Fibroblast of the aortic adventitia (primary cell): ENCODE data around the gene SLC47A1. TPM values are rescaled to one million over a fixed set of nuclear protein-coding genes. Genes with fewer than 3 reads are reported as not detected.

Source experiments
- DNase-seq: peaks from one replicate; pipeline ENCODE4 v3.0.0-alpha.2; 2010; ENCODE audit warnings: low read depth
- H3K4me3 ChIP-seq: 2 replicates; pipeline ENCODE4 v1.5.1; 2011; ENCODE audit warnings: low read depth, mild to moderate bottlenecking, control low read depth, low read length, moderate library complexity
- total RNA-seq: library from RNA; depleted of rRNA; stranded (reverse); fragments of >200 nt; gene quantifications from 2 replicates; pipeline ENCODE4 v1.2.3, GENCODE V29; 2012; ENCODE audit warnings: low replicate concordance
- TF ChIP-seq, protein P1 (sequence below): IDR thresholded peaks from 2 replicates; pipeline ENCODE4 v1.5.1; 2011; ENCODE audit warnings: mild to moderate bottlenecking, low read length, control low read depth, inconsistent platforms; ENCODE audit not compliant: insufficient read depth

The SLC47A1 gene, protein sequence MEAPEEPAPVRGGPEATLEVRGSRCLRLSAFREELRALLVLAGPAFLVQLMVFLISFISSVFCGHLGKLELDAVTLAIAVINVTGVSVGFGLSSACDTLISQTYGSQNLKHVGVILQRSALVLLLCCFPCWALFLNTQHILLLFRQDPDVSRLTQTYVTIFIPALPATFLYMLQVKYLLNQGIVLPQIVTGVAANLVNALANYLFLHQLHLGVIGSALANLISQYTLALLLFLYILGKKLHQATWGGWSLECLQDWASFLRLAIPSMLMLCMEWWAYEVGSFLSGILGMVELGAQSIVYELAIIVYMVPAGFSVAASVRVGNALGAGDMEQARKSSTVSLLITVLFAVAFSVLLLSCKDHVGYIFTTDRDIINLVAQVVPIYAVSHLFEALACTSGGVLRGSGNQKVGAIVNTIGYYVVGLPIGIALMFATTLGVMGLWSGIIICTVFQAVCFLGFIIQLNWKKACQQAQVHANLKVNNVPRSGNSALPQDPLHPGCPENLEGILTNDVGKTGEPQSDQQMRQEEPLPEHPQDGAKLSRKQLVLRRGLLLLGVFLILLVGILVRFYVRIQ
- total RNA-seq: 0.27 and 0.65 TPM in 2 replicates

DNA sequence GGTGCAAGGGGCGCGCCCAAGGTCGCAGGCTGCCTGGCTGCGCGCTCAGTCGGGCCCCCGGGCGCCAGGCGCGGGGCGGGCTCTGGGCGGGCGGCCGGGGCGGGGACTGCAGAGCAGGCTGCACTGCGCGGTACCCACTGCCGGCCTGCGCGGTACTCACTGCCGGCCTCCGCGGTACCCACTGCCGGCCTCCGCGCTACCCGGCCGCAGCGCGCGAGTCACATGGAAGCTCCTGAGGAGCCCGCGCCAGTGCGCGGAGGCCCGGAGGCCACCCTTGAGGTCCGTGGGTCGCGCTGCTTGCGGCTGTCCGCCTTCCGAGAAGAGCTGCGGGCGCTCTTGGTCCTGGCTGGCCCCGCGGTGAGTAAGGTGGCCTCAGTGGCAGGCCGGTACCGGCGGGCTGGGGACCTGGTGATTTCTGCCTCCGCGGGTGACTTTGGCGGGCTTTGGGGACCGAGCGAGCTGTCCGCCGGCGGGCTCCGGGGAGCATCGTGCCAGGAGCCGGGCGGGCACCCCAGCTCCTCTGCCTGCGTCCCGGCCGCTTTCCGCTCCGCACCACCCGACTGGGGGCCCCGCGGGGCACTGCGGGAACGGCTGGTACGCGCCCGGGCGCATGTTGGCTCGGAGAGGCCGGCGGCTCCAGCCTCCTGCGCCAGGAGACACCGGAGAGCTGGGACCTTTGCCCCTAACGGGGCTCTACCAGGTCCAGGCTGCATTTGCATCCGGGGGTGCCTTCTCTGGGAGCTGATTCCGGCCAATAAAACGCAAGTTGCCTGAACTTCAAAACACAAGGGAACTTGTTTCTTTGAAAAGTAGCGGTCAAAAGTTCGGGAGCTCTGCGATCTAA is at the start of gene SLC47A1:
Gene SLC47A1, plus strand, starts transcription at position 137 of the 844 bp plus-strand sequence. Its CDS starts 86 bp downstream, at position 223.
- TF ChIP-seq, protein P1, sequence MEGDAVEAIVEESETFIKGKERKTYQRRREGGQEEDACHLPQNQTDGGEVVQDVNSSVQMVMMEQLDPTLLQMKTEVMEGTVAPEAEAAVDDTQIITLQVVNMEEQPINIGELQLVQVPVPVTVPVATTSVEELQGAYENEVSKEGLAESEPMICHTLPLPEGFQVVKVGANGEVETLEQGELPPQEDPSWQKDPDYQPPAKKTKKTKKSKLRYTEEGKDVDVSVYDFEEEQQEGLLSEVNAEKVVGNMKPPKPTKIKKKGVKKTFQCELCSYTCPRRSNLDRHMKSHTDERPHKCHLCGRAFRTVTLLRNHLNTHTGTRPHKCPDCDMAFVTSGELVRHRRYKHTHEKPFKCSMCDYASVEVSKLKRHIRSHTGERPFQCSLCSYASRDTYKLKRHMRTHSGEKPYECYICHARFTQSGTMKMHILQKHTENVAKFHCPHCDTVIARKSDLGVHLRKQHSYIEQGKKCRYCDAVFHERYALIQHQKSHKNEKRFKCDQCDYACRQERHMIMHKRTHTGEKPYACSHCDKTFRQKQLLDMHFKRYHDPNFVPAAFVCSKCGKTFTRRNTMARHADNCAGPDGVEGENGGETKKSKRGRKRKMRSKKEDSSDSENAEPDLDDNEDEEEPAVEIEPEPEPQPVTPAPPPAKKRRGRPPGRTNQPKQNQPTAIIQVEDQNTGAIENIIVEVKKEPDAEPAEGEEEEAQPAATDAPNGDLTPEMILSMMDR: no peak
- DNase-seq: peak; percentile 22
- H3K4me3 ChIP-seq: peak within 1 kb of the TSS; percentile 60

DNA sequence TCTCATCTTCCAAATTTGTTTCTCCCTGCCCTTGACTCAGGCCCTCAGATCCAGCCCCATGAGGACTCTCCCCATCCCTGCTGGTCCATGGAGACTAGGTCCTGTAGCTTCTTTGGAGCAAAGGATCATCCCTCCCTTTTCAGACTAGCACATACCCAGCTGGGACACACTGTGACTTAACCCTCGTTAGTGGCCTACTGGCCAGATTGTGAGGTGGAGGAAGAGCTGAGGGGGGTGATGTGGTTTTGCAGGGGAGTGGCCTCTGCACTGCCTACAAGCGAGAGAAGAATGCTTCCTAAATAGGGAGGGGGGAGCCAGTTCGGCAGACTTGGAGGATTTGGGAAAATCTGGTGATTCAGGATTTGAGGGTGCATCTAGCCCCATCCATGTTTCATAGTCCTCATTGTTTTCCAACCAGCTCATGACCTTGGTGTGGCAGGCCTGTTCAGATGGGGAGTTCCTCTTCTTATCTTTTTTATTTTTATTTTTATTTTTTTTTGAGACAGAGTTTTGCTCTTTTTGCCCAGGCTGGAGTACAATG is 47.8 kb upstream of the SLC47A1 start:
- no peak for DNase-seq
- TF ChIP-seq, protein P1: no peak
- H3K4me3 ChIP-seq: no peak overlapping the region

DNA sequence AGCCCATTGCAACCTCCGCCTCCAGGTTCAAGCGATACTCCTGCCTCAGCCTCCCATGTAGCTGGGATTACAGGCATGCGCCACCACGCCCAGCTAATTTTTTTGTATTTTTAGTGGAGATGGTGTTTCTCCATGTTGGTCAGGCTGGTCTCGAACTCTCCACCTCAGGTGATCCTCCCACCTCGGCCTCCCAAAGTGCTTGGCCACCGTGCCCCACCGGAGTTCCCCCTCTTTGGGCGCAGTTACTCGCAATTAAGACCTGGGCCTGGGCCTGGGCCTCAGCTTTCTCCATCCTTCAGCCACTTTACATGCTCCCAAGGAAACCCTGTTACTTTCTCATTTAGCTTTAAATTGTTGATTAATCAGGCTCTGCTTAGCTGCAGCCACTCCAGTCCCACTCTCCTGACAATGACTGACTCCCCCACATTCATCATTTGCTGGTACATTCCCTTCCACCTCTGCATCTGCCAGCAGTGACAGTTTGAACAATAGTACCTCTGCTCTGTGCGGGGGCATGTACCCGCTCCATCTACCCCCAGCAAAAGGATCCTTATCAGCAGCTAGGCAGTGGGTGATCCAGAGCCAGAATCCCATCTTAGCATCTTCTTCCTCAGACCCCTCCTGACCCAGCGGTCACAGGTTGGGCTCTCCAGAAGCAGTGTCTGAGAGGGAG is 47.2 kb upstream of the SLC47A1 start:
- TF ChIP-seq, protein P1: no peak
- no peak overlapping the region for H3K4me3 ChIP-seq
- DNase-seq: no peak

DNA sequence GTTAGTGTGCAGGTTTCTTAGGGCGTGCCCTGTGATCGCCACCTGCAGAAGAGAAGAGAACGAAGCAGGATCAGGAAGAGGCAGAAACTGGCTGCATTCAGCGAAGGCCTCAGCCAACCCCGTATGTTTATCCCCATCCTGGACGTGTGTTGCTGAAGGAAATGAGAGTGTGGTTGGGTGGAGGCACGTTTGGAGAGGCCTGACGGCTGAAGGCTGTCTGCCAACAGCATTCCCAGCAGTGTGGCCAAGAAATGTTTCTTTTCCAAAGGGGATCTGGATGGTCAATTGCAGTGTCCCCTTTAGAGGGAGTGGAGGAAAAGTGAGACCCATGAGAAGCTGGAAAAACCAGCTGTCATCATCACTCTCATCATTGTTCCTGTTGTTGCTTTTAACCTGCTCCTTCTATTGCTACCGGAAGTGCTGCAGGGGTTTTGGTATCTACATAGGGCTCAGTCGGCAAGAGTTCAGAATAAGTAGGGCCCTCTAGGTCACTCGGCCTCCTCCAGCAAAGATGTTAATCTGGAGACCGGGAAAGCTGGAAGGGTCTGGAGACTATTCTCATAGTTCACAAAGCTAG is 46.5 kb upstream of the SLC47A1 start:
- no peak overlapping the region for H3K4me3 ChIP-seq
- DNase-seq: peak; percentile 85
- TF ChIP-seq, protein P1: no peak

DNA sequence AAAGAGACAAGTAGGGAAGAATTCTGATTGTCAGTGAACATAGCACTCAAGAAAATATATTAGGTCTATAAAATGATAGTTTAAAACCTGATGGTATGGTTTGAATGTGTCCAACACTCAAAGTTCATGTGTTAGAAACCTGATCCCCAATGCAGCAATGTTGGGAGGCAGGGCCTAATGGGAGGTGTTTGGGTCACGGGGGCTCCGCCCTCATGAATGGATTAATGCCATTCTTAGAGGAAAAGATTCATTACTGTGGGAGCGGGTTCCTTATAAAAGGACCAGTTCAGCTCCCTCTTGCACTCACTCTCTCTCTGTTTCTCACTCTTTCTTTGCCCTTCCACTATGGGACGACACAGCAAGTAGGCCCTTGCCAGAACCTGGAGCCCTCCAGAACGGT is 41.5 kb upstream of the SLC47A1 start:
- no peak for DNase-seq
- TF ChIP-seq, protein P1: no peak
- H3K4me3 ChIP-seq: no peak overlapping the region
